ENCODE results near the gene POLR2A. TPM values are rescaled to one million over a fixed set of nuclear protein-coding genes. Genes with fewer than 3 reads are reported as not detected.

The POLR2A gene
- total RNA-seq, 1 donor from 2014 or later: 151 TPM

GRCh38 chr17:7548585-7549400, 64.6 kb downstream of the POLR2A start, which contains the start of gene TNFSF12:
TSS of gene TNFSF12 (plus strand) at chr17:7549058. CDS start at chr17:7549154, 96 bp downstream.
- Histone ChIP-seq H3K36me3 (ENCODE audit: insufficient read depth, low read length) (no peaks in the 10 kb centered on the region), H3K4me1 (ENCODE audit: insufficient read depth, low read length) (peaks cover 11% of the 10 kb centered on the region), H3K9me3 (ENCODE audit: insufficient read depth, low read depth, low read length) (no peaks in the 10 kb centered on the region), H3K4me2 (ENCODE audit: low read length) (peak within 1 kb of the TSS; percentile 95), H2AFZ (ENCODE audit: low read depth, low read length) (peak within 1 kb of the TSS; percentile 94), H3K27me3 (ENCODE audit: insufficient read depth, low read length) (no peaks in the 10 kb centered on the region), H3K4me3 (ENCODE audit: insufficient read depth, low read depth, low read length) (peak within 1 kb of the TSS; percentile 74), H3K79me2 (ENCODE audit: insufficient read depth, low read length) (no peaks in the 10 kb centered on the region), H3K27ac (ENCODE audit: low read depth, low read length) (peak within 1 kb of the TSS; percentile 19), H3K9ac (ENCODE audit: low read length) (peak within 1 kb of the TSS; percentile 69), H4K20me1 (ENCODE audit: insufficient read depth, low read length) (no peaks in the 10 kb centered on the region)
- no peak for FAIRE-seq
- Mint-ChIP-seq H3K36me3 (ENCODE audit: low read depth, unreplicated experiment) (no peaks in the 10 kb centered on the region), H3K9me3 (ENCODE audit: unreplicated experiment) (peaks cover 3% of the 10 kb centered on the region), H3K4me1 (ENCODE audit: low read depth, unreplicated experiment) (no peaks in the 10 kb centered on the region), H3K4me3 (ENCODE audit: unreplicated experiment) (peak within 1 kb of the TSS; percentile 76), H3K27me3 (ENCODE audit: low read depth, unreplicated experiment) (peaks cover 29% of the 10 kb centered on the region), H3K27ac (ENCODE audit: unreplicated experiment) (peak within 1 kb of the TSS; percentile 58)
- TF ChIP-seq EZH2 (IDR thresholded peaks at IDR 0.05; ENCODE audit: insufficient read depth, low read length): no peak
- TF ChIP-seq, protein P1, sequence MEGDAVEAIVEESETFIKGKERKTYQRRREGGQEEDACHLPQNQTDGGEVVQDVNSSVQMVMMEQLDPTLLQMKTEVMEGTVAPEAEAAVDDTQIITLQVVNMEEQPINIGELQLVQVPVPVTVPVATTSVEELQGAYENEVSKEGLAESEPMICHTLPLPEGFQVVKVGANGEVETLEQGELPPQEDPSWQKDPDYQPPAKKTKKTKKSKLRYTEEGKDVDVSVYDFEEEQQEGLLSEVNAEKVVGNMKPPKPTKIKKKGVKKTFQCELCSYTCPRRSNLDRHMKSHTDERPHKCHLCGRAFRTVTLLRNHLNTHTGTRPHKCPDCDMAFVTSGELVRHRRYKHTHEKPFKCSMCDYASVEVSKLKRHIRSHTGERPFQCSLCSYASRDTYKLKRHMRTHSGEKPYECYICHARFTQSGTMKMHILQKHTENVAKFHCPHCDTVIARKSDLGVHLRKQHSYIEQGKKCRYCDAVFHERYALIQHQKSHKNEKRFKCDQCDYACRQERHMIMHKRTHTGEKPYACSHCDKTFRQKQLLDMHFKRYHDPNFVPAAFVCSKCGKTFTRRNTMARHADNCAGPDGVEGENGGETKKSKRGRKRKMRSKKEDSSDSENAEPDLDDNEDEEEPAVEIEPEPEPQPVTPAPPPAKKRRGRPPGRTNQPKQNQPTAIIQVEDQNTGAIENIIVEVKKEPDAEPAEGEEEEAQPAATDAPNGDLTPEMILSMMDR (IDR thresholded peaks at IDR 0.05; ENCODE audit: insufficient read depth, low read depth, low read length): no peak
- no peak for DNase-seq (ENCODE audit: low read depth)

Other genes with a start within 250 kb of the POLR2A start
- gene DVL2, start 249.8 kb upstream of the POLR2A start, total RNA-seq: 30.2 and 34.4 TPM in 2 replicates
- 78.0 and 89.5 TPM in 2 replicates for gene PHF23, start 244.9 kb upstream of the POLR2A start, total RNA-seq
- gene GABARAP, start 241.9 kb upstream of the POLR2A start, total RNA-seq: 434 and 454 TPM in 2 replicates
- 102 and 103 TPM in 2 replicates for gene CTDNEP1, start 232.6 kb upstream of the POLR2A start, total RNA-seq
- 24.9 and 25.4 TPM in 2 replicates for gene ELP5, start 232.2 kb upstream of the POLR2A start, total RNA-seq
- gene CLDN7, start 221.9 kb upstream of the POLR2A start, total RNA-seq: 4.6 and 10.5 TPM in 2 replicates
- 0.30 TPM in 1 of 2 replicates, not detected in the other for gene SLC2A4, start 202.6 kb upstream of the POLR2A start, total RNA-seq
- gene YBX2, start 189.7 kb upstream of the POLR2A start, total RNA-seq: 0.24 and 0.86 TPM in 2 replicates
- gene EIF5A, start 176.7 kb upstream of the POLR2A start, total RNA-seq: 841 and 915 TPM in 2 replicates
- 41.7 and 49.8 TPM in 2 replicates for gene GPS2, start 169.0 kb upstream of the POLR2A start, total RNA-seq
- 32.5 and 32.6 TPM in 2 replicates for gene NEURL4, start 155.0 kb upstream of the POLR2A start, total RNA-seq
- 14.4 and 16.0 TPM in 2 replicates for gene ACAP1, start 147.8 kb upstream of the POLR2A start, total RNA-seq
- gene KCTD11, start 132.2 kb upstream of the POLR2A start, total RNA-seq: 31.6 and 41.4 TPM in 2 replicates
- gene TMEM95, start 129.2 kb upstream of the POLR2A start, total RNA-seq: 0.30 TPM in 1 of 2 replicates, not detected in the other
- 0.36 and 1.6 TPM in 2 replicates for gene TNK1, start 103.3 kb upstream of the POLR2A start, total RNA-seq
- gene PLSCR3, start 89.8 kb upstream of the POLR2A start, total RNA-seq: 65.7 and 67.6 TPM in 2 replicates
- gene TMEM256, start 80.3 kb upstream of the POLR2A start, total RNA-seq: 45.7 and 52.9 TPM in 2 replicates
- 77.3 and 80.7 TPM in 2 replicates for gene NLGN2, start 76.5 kb upstream of the POLR2A start, total RNA-seq
- 0.23 TPM in 1 of 2 replicates, not detected in the other for gene SPEM1, start 64.0 kb upstream of the POLR2A start, total RNA-seq
- 0.14 and 0.17 TPM in 2 replicates for gene SPEM2, start 58.8 kb upstream of the POLR2A start, total RNA-seq
- gene SPEM3, start 55.5 kb upstream of the POLR2A start, total RNA-seq: 0.07 TPM in 1 of 2 replicates, not detected in the other
- 10.7 and 11.8 TPM in 2 replicates for gene TMEM102, start 48.9 kb upstream of the POLR2A start, total RNA-seq
- gene FGF11, start 44.9 kb upstream of the POLR2A start, total RNA-seq: 22.4 and 30.7 TPM in 2 replicates
- 9.7 and 11.7 TPM in 2 replicates for gene CHRNB1, start 39.3 kb upstream of the POLR2A start, total RNA-seq
- 31.0 and 31.2 TPM in 2 replicates for gene ZBTB4, start 4.7 kb upstream of the POLR2A start, total RNA-seq
- not detected in 2 replicates for gene SLC35G6, start 2.9 kb upstream of the POLR2A start, total RNA-seq
- gene TNFSF12, start 64.7 kb downstream of the POLR2A start, total RNA-seq: 2.4 and 3.4 TPM in 2 replicates
- 0.43 and 0.93 TPM in 2 replicates for gene TNFSF13, start 74.4 kb downstream of the POLR2A start, total RNA-seq
- gene SENP3, start 77.6 kb downstream of the POLR2A start, total RNA-seq: 51.4 and 58.7 TPM in 2 replicates
- 4.4 and 6.2 TPM in 2 replicates for gene CD68, start 95.3 kb downstream of the POLR2A start, total RNA-seq
- 44.6 and 51.2 TPM in 2 replicates for gene MPDU1, start 99.5 kb downstream of the POLR2A start, total RNA-seq
- 1.7 and 4.0 TPM in 2 replicates for gene SOX15, start 105.7 kb downstream of the POLR2A start, total RNA-seq
- 54.3 and 60.2 TPM in 2 replicates for gene FXR2, start 130.5 kb downstream of the POLR2A start, total RNA-seq
- 47.2 and 49.8 TPM in 2 replicates for gene SAT2, start 143.5 kb downstream of the POLR2A start, total RNA-seq
- 0.79 and 1.4 TPM in 2 replicates for gene SHBG, start 145.8 kb downstream of the POLR2A start, total RNA-seq
- 0.65 and 0.89 TPM in 2 replicates for gene ATP1B2, start 166.6 kb downstream of the POLR2A start, total RNA-seq
- gene TP53, start 203.1 kb downstream of the POLR2A start, total RNA-seq: 94.4 and 100 TPM in 2 replicates
- 14.2 and 15.1 TPM in 2 replicates for gene WRAP53, start 204.1 kb downstream of the POLR2A start, total RNA-seq
- gene EFNB3, start 220.8 kb downstream of the POLR2A start, total RNA-seq: 7.0 and 7.6 TPM in 2 replicates
- 0.11 and 0.34 TPM in 2 replicates for gene DNAH2, start 233.4 kb downstream of the POLR2A start, total RNA-seq

All from astrocyte (in vitro differentiated cells and primary cell).